ENCODE measurements around the gene DNAJC11.

DNA sequence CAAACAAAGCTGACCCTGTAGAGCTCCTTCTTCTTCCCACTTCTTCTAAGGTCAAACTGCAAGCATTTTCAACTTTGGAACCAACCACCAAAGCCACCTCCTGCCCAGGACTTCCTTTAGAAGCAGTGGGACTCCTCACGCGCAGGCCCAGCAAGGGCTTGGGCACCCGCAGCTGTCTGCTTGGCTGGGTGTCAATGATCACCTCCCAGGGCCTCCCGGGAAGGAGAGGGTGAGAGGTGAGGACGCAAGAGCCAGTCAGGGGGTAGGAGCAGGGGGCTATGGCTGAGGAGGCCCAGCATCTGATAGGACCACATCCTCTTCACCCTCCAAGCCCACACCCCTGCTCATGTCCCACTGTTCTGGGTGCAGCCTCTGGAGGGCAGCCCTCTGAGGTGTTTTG is 109.2 kb downstream of the DNAJC11 start:
- no peak for TF ChIP-seq POLR2A (IDR thresholded peaks at IDR 0.05)
- TF ChIP-seq, protein P1, sequence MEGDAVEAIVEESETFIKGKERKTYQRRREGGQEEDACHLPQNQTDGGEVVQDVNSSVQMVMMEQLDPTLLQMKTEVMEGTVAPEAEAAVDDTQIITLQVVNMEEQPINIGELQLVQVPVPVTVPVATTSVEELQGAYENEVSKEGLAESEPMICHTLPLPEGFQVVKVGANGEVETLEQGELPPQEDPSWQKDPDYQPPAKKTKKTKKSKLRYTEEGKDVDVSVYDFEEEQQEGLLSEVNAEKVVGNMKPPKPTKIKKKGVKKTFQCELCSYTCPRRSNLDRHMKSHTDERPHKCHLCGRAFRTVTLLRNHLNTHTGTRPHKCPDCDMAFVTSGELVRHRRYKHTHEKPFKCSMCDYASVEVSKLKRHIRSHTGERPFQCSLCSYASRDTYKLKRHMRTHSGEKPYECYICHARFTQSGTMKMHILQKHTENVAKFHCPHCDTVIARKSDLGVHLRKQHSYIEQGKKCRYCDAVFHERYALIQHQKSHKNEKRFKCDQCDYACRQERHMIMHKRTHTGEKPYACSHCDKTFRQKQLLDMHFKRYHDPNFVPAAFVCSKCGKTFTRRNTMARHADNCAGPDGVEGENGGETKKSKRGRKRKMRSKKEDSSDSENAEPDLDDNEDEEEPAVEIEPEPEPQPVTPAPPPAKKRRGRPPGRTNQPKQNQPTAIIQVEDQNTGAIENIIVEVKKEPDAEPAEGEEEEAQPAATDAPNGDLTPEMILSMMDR (IDR thresholded peaks at IDR 0.05) = no peak
